Hepatocyte (in vitro differentiated cells): ENCODE results near the gene ZNHIT2. TPM values are rescaled to one million over a fixed set of nuclear protein-coding genes. Genes with fewer than 3 reads are reported as not detected.

Experiments used
- DNase-seq: peaks from one replicate; pipeline ENCODE4 v3.0.0-alpha.2; 2016; ENCODE audit warnings: low spot score
- H2AFZ ChIP-seq: fragments of 200-600 bp; sonication (generic); 2 replicates; pipeline ENCODE4 v1.6.0; 2016; ENCODE audit warnings: antibody characterized with exemption, mild to moderate bottlenecking
- H3K27ac ChIP-seq: fragments of 200-600 bp; sonication (generic); 2 replicates; pipeline ENCODE4 v1.5.1; 2016; ENCODE audit warnings: mild to moderate bottlenecking
- H3K27me3 ChIP-seq: fragments of 200-600 bp; sonication (generic); 2 replicates; pipeline ENCODE4 v1.6.1; 2016
- H3K36me3 ChIP-seq: fragments of 200-600 bp; sonication (generic); replicated peaks from 2 replicates; pipeline ENCODE4 v1.5.1; 2016; ENCODE audit warnings: low read depth; ENCODE audit not compliant: insufficient read depth
- H3K4me1 ChIP-seq: fragments of 200-600 bp; sonication (generic); 2 replicates; pipeline ENCODE4 v1.5.1; 2016; ENCODE audit warnings: mild to moderate bottlenecking, moderate library complexity; ENCODE audit not compliant: insufficient read depth
- H3K4me2 ChIP-seq: fragments of 200-600 bp; sonication (generic); 2 replicates; pipeline ENCODE4 v1.6.0; 2016
- H3K4me3 ChIP-seq: fragments of 200-600 bp; sonication (generic); 2 replicates; pipeline ENCODE4 v1.5.1; 2016; ENCODE audit warnings: mild to moderate bottlenecking
- H3K79me2 ChIP-seq: fragments of 200-600 bp; sonication (generic); 2 replicates; pipeline ENCODE4 v1.6.0; 2017; ENCODE audit warnings: mild to moderate bottlenecking
- H3K9me2 ChIP-seq: fragments of 200-600 bp; sonication (generic); replicated peaks from 2 replicates; pipeline ENCODE4 v1.6.0; 2017; ENCODE audit warnings: mild to moderate bottlenecking; ENCODE audit not compliant: insufficient read depth
- H3K9me3 ChIP-seq: fragments of 200-600 bp; sonication (generic); 2 replicates; pipeline ENCODE4 v1.5.1; 2016; ENCODE audit warnings: low read depth, mild to moderate bottlenecking
- H4K20me1 ChIP-seq: fragments of 200-600 bp; sonication (generic); 2 replicates; pipeline ENCODE4 v1.6.0; 2016; ENCODE audit warnings: mild to moderate bottlenecking; ENCODE audit not compliant: insufficient read depth, poor library complexity, severe bottlenecking
- CTCF ChIP-seq: fragments of 200-600 bp; sonication (generic); IDR thresholded peaks from 2 replicates; pipeline ENCODE4 v1.5.1; 2016; ENCODE audit warnings: antibody characterized with exemption, mild to moderate bottlenecking; ENCODE audit not compliant: poor library complexity
- EZH2 ChIP-seq: fragments of 200-600 bp; sonication (generic); IDR thresholded peaks from 2 replicates; pipeline ENCODE4 v1.6.1; 2016; ENCODE audit warnings: antibody characterized with exemption, mild to moderate bottlenecking, borderline replicate concordance
- EZH2phosphoT487 ChIP-seq: fragments of 200-600 bp; sonication (generic); IDR thresholded peaks from one replicate; pipeline ENCODE4 v1.6.1; 2018; ENCODE audit warnings: antibody characterized with exemption, mild to moderate bottlenecking, low read depth, moderate library complexity; ENCODE audit not compliant: unreplicated experiment, severe bottlenecking
- WGBS: methylation state at CpG from one replicate; pipeline ENCODE4 v1.1.6; 2016; ENCODE audit warnings: low lambda C conversion rate; ENCODE audit errors: missing lambda C conversion rate; 5-methylcytosine and 5-hydroxymethylcytosine counted together
- polyA plus RNA-seq: library from polyadenylated mRNA; unstranded; fragments of >200 nt; fragmentation: Nextera tagmentation; extraction: Ambion mirVana; gene quantifications from 2 replicates; pipeline ENCODE4 v1.2.1, GENCODE V29; 2016
- total RNA-seq: library from RNA; depleted of rRNA; stranded (reverse); fragments of >200 nt; gene quantifications from 2 replicates; pipeline ENCODE4 v1.2.3, GENCODE V29; 2014

ZNHIT2 gene
- total and polyA plus RNA-seq, 2 experiments from 2014 or later = 13.5 to 23.7 TPM

- no peaks in the 10 kb centered on the region for H3K36me3 ChIP-seq
Observed at GRCh38 chr11:65131417-65131776, 13.9 kb upstream of the ZNHIT2 start.

GRCh38 chr11:65130631-65131416 is 13.3 kb upstream of the ZNHIT2 start:
- Histone ChIP-seq H3K36me3 (no peaks in the 10 kb centered on the region), H3K27me3 (no peaks in the 10 kb centered on the region), H3K27ac (no peak overlapping the region), H2AFZ (no peak overlapping the region), H3K4me3 (no peak overlapping the region), H3K4me2 (no peak overlapping the region), H3K4me1 (peaks cover 13% of the 10 kb centered on the region), H3K9me2 (no peaks in the 10 kb centered on the region), H3K79me2 (peaks cover 30% of the 10 kb centered on the region), H4K20me1 (peaks cover 4% of the 10 kb centered on the region), H3K9me3 (no peaks in the 10 kb centered on the region)
- TF ChIP-seq EZH2 (no peak), EZH2phosphoT487 (no peak), CTCF (no peak)
- 97% methylated on average over 13 of the region's 19 CpGs for WGBS
- no peak for DNase-seq

More at GRCh38 chr11:65131417-65131776, 13.9 kb upstream of the ZNHIT2 start:
- no peaks in the 10 kb centered on the region for H3K9me3 ChIP-seq
- H2AFZ ChIP-seq = no peak overlapping the region
- 100% methylated on average over 3 of the region's 3 CpGs for WGBS
- peaks cover 4% of the 10 kb centered on the region for H4K20me1 ChIP-seq
- peaks cover 17% of the 10 kb centered on the region for H3K4me1 ChIP-seq
- no peak overlapping the region for H3K27ac ChIP-seq
- no peak for TF ChIP-seq CTCF
- no peak for TF ChIP-seq EZH2
- no peak for TF ChIP-seq EZH2phosphoT487
- no peak overlapping the region for H3K4me2 ChIP-seq
- no peak overlapping the region for H3K4me3 ChIP-seq
- H3K79me2 ChIP-seq = peaks cover 30% of the 10 kb centered on the region
- DNase-seq = no peak
- no peaks in the 10 kb centered on the region for H3K27me3 ChIP-seq
- no peaks in the 10 kb centered on the region for H3K9me2 ChIP-seq

GRCh38 chr11:65129649-65130441 is 12.3 kb upstream of the ZNHIT2 start:
- Histone ChIP-seq H3K27ac (no peak overlapping the region), H3K4me3 (no peak overlapping the region), H3K4me2 (no peak overlapping the region), H3K36me3 (no peaks in the 10 kb centered on the region), H2AFZ (no peak overlapping the region), H4K20me1 (peaks cover 4% of the 10 kb centered on the region), H3K79me2 (peaks cover 34% of the 10 kb centered on the region), H3K9me3 (no peaks in the 10 kb centered on the region), H3K9me2 (no peaks in the 10 kb centered on the region), H3K4me1 (peaks cover 8% of the 10 kb centered on the region), H3K27me3 (no peaks in the 10 kb centered on the region)
- no peak for TF ChIP-seq EZH2phosphoT487
- WGBS = 92% methylated on average over 12 of the region's 13 CpGs
- no peak for DNase-seq
